ENCODE measurements around the gene TBC1D22A.

Gene TBC1D22A

DNA sequence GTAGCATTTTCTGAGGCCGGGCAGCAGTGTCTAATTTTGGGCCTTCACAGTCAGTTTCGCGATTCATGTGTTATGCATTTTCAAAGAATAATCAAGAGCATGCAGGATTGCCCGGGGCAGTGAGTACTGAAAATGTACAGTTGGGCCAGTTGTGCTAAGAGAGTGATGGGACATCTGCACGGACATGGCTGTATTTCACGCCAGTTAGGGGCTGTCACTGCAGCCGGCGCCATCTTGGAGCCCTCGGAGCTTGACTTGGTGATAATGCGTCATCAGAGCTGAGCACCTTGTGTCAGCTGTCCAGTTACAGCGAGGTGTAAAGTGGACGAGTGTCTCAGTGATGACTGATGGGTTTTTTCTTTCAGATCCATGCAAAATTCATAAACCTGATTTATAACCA is 188.9 kb downstream of the TBC1D22A start:
- Histone ChIP-seq H4K20me1 (ENCODE audit: insufficient read depth, low read length) (no peaks in the 10 kb centered on the region), H3K79me2 (ENCODE audit: insufficient read depth, low read length) (no peaks in the 10 kb centered on the region; the same call in 1 of the 2 replicates), H3K4me1 (ENCODE audit: insufficient read depth, low read length, severe bottlenecking) (no peaks in the 10 kb centered on the region), H3K4me2 (ENCODE audit: low read length) (no peak overlapping the region), H3K4me3 (ENCODE audit: low read depth, low read length, poor library complexity, severe bottlenecking) (no peak overlapping the region), H2AFZ (ENCODE audit: low read length) (no peak overlapping the region), H3K9ac (ENCODE audit: low read length) (no peak overlapping the region), H3K9me2 (ENCODE audit: low read depth, low read length) (no peaks in the 10 kb centered on the region), H3K9me3 (ENCODE audit: low read length) (no peaks in the 10 kb centered on the region), H3K27ac (ENCODE audit: low read depth, low read length, poor library complexity, severe bottlenecking) (no peak overlapping the region), H3K27me3 (ENCODE audit: insufficient read depth, low read length) (no peaks in the 10 kb centered on the region), H3K36me3 (ENCODE audit: insufficient read depth, low read length) (peaks cover 15% of the 10 kb centered on the region; the same call in 1 of the 2 replicates), H3F3A (ENCODE audit: insufficient read depth, low read length) (no peaks in the 10 kb centered on the region)
- TF ChIP-seq, protein P1, sequence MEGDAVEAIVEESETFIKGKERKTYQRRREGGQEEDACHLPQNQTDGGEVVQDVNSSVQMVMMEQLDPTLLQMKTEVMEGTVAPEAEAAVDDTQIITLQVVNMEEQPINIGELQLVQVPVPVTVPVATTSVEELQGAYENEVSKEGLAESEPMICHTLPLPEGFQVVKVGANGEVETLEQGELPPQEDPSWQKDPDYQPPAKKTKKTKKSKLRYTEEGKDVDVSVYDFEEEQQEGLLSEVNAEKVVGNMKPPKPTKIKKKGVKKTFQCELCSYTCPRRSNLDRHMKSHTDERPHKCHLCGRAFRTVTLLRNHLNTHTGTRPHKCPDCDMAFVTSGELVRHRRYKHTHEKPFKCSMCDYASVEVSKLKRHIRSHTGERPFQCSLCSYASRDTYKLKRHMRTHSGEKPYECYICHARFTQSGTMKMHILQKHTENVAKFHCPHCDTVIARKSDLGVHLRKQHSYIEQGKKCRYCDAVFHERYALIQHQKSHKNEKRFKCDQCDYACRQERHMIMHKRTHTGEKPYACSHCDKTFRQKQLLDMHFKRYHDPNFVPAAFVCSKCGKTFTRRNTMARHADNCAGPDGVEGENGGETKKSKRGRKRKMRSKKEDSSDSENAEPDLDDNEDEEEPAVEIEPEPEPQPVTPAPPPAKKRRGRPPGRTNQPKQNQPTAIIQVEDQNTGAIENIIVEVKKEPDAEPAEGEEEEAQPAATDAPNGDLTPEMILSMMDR (IDR thresholded peaks at IDR 0.05; ENCODE audit: low read length): no peak
- TF ChIP-seq EZH2 (IDR thresholded peaks at IDR 0.05; ENCODE audit: borderline replicate concordance, low read length): no peak

DNA sequence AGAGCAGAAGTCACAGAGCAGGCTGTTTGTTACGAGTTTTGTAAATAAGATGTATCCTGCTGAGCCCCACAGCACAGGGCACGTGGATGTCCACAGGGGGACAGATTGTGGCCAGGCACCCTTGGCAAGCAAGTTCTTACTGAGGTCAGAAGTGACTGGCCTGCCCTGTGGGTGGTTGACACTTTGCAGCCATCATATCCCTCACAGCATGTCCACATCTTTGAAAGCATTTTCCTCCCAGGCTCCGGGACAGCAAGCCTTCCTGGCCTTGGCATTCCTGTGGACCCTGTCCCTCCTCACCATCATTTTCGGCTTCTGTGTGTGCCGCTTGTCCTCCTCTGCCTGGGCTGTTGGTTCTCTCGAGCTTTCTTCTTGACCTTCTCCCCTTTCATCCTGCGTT is 189.5 kb downstream of the TBC1D22A start:
- H3K27me3 ChIP-seq (ENCODE audit: insufficient read depth, low read length): no peaks in the 10 kb centered on the region
- H2AFZ ChIP-seq (ENCODE audit: low read length): no peak overlapping the region
- H3F3A ChIP-seq (ENCODE audit: insufficient read depth, low read length): no peaks in the 10 kb centered on the region
- H3K4me2 ChIP-seq (ENCODE audit: low read length): no peak overlapping the region
- H3K4me1 ChIP-seq (ENCODE audit: insufficient read depth, low read length, severe bottlenecking): no peaks in the 10 kb centered on the region
- no peaks in the 10 kb centered on the region for H4K20me1 ChIP-seq (ENCODE audit: insufficient read depth, low read length)
- no peaks in the 10 kb centered on the region for H3K9me3 ChIP-seq (ENCODE audit: low read length)
- H3K27ac ChIP-seq (ENCODE audit: low read depth, low read length, poor library complexity, severe bottlenecking): no peak overlapping the region
- H3K4me3 ChIP-seq (ENCODE audit: low read depth, low read length, poor library complexity, severe bottlenecking): no peak overlapping the region
- H3K9me2 ChIP-seq (ENCODE audit: low read depth, low read length): no peaks in the 10 kb centered on the region
- H3K9ac ChIP-seq (ENCODE audit: low read length): no peak overlapping the region
- H3K79me2 ChIP-seq (ENCODE audit: insufficient read depth, low read length): no peaks in the 10 kb centered on the region; the same call in 1 of the 2 replicates
- peaks cover 15% of the 10 kb centered on the region; the same call in 1 of the 2 replicates for H3K36me3 ChIP-seq (ENCODE audit: insufficient read depth, low read length)
- no peak for TF ChIP-seq EZH2 (IDR thresholded peaks at IDR 0.05; ENCODE audit: borderline replicate concordance, low read length)
- TF ChIP-seq, protein P1 (IDR thresholded peaks at IDR 0.05; ENCODE audit: low read length): no peak

DNA sequence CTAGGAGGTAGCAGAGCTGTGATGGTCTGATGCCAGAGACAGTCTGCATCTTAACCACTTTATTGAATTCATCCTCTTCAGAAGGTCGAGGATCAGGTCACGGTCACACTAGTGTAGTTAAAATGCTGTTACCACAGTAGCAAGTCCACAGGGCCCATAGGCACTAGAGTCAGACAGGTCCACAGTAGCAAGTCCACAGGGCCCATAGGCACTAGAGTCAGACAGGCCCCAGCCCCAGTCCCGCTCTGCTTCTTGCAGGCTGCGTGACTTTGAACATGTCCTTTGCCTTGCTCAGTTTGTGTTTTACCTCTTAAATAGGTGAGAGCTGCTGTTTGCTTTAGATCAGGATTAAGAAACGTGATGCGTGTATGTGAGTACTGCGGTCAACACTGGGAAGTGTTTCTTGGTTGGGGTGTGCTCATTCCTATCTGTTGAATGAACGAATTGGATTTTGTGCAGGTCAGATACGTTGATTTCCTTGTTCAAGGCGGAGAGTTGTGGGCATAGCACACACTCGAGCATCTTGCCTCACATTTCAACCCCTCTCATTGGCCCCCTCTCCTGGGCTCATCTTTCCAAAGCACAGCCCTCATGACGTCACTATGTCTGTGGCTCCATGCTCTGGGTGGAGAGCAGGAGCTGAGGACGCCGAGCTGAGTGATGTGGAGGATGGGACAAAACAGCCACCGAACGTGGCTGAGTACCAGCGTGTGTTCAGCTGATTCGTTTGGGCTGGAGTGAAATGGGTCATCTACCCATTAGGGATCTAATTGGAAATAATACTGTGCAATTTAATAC is 191.7 kb downstream of the TBC1D22A start:
- H3K9ac ChIP-seq (ENCODE audit: low read length): no peak overlapping the region
- H3K36me3 ChIP-seq (ENCODE audit: insufficient read depth, low read length): peaks cover 5% of the 10 kb centered on the region; the same call in 1 of the 2 replicates
- H4K20me1 ChIP-seq (ENCODE audit: insufficient read depth, low read length): no peaks in the 10 kb centered on the region
- H3K27ac ChIP-seq (ENCODE audit: low read depth, low read length, poor library complexity, severe bottlenecking): no peak overlapping the region
- H3K27me3 ChIP-seq (ENCODE audit: insufficient read depth, low read length): no peaks in the 10 kb centered on the region
- no peak overlapping the region for H2AFZ ChIP-seq (ENCODE audit: low read length)
- H3K9me3 ChIP-seq (ENCODE audit: low read length): no peaks in the 10 kb centered on the region
- H3F3A ChIP-seq (ENCODE audit: insufficient read depth, low read length): no peaks in the 10 kb centered on the region
- H3K4me1 ChIP-seq (ENCODE audit: insufficient read depth, low read length, severe bottlenecking): no peaks in the 10 kb centered on the region
- no peaks in the 10 kb centered on the region for H3K9me2 ChIP-seq (ENCODE audit: low read depth, low read length)
- TF ChIP-seq, protein P1 (IDR thresholded peaks at IDR 0.05; ENCODE audit: low read length): no peak
- no peak for TF ChIP-seq EZH2 (IDR thresholded peaks at IDR 0.05; ENCODE audit: borderline replicate concordance, low read length)
- no peaks in the 10 kb centered on the region; the same call in 1 of the 2 replicates for H3K79me2 ChIP-seq (ENCODE audit: insufficient read depth, low read length)
- no peak overlapping the region for H3K4me3 ChIP-seq (ENCODE audit: low read depth, low read length, poor library complexity, severe bottlenecking)
- H3K4me2 ChIP-seq (ENCODE audit: low read length): no peak overlapping the region
